ENCODE measurements around the gene TIMP3. TPM values are rescaled to one million over a fixed set of nuclear protein-coding genes. Genes with fewer than 3 reads are reported as not detected.
"Not testable (repeated sequence)": the region's sequence is repeated elsewhere in the genome, so short reads cannot be mapped to it uniquely, and the experiment has no call there.

TIMP3 gene
- total and polyA plus RNA-seq, 2 donors (not counting 3 experiments of a cell fraction or from before 2014, with no cell fraction given) = 0.22 to 2.0 TPM

DNA sequence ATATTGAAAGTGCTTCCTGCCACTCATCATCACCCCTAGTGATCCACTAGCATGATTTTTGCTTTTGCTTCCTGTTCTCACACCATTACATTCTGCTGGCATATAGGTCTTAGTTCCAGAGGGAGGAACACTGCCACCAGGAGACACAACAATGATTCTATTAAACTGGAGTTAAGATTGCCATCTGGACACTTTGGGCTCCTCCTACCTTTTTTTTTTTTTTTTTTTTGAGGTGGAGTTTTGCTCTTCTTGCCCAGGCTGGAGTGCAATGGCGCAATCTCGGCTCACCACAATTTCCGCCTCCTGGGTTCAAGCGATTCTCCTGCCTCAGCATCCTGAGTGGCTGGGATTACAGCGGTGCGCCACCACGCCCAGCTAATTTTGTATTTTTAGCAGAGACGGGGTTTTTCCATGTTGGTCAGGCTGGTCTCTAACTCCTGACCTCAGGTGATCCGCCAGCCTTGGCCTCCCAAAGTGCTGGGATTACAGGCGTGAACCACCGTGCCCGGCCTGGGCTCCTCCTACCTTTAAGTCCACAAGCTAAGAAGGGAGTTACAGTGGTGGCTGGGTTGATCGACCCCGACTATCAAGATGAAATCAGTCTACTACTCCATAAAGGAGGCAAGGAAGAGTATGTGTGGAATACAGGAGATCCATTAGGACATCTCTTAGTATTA is 44.3 kb upstream of the TIMP3 start:
- H3K4me1 ChIP-seq (ENCODE audit: control insufficient read depth, extremely low read depth, insufficient read depth, low read length); H2AFZ ChIP-seq (ENCODE audit: low read depth, low read length); H3K4me3 ChIP-seq (replicated peaks in 1 of 3; ENCODE audit: insufficient read depth in 1 of 3, low read depth in 1 of 3, low read length in 3 of 3); POLR2A ChIA-PET; H3K27ac ChIP-seq (ENCODE audit: insufficient read depth, low read depth, low read length); FAIRE-seq; H3K9me3 ChIP-seq (replicated peaks; ENCODE audit: control insufficient read depth, insufficient read depth, low read length); H3K36me3 ChIP-seq (ENCODE audit: control insufficient read depth in 2 of 2, extremely low read depth in 1 of 2, insufficient read depth in 2 of 2, low read length in 2 of 2); H3K9ac ChIP-seq (replicated peaks; ENCODE audit: extremely low read depth, insufficient read depth, low read length); CTCF ChIA-PET; dilution Hi-C loops (cut with MboI; ENCODE audit: extremely low pct_ligation_motif_present, low sequenced_read_pairs); H3K9me1 ChIP-seq (replicated peaks; ENCODE audit: control insufficient read depth, extremely low read depth, insufficient read depth, low read length); H4K20me1 ChIP-seq (replicated peaks; ENCODE audit: control insufficient read depth, extremely low read depth, insufficient read depth, low read length); BruUV-seq (replicated peaks); H3K79me2 ChIP-seq (ENCODE audit: control insufficient read depth, insufficient read depth, low read length); DNase-seq (ENCODE audit: low read depth, low spot score); intact Hi-C loops (cut with micrococcal nuclease); H3K27me3 ChIP-seq (ENCODE audit: control insufficient read depth in 2 of 2, insufficient read depth in 2 of 2, low read length in 2 of 2); H3K4me2 ChIP-seq (ENCODE audit: insufficient read depth, low read length): not testable (repeated sequence)

- H3K9ac ChIP-seq (replicated peaks; ENCODE audit: extremely low read depth, insufficient read depth, low read length) = no peak overlapping the region
- no peaks in the 10 kb centered on the region for H3K27me3 ChIP-seq (ENCODE audit: control insufficient read depth in 2 of 2, insufficient read depth in 2 of 2, low read length in 2 of 2)
- no peaks in the 10 kb centered on the region for H3K4me1 ChIP-seq (ENCODE audit: control insufficient read depth, extremely low read depth, insufficient read depth, low read length)
- no peak overlapping the region for H2AFZ ChIP-seq (ENCODE audit: low read depth, low read length)
- POLR2A ChIA-PET = no interaction called here
- no peaks in the 10 kb centered on the region for H3K36me3 ChIP-seq (ENCODE audit: control insufficient read depth in 2 of 2, extremely low read depth in 1 of 2, insufficient read depth in 2 of 2, low read length in 2 of 2)
- dilution Hi-C loops (cut with MboI; ENCODE audit: extremely low pct_ligation_motif_present, low sequenced_read_pairs) (no loop called here), intact Hi-C loops (cut with micrococcal nuclease) (no loop called here)
- no TSS peak for BruUV-seq (replicated peaks)
- no peak overlapping the region for H3K4me2 ChIP-seq (ENCODE audit: insufficient read depth, low read length)
- no peak for TF ChIP-seq POLR2AphosphoS5 (IDR thresholded peaks at IDR 0.05; ENCODE audit: insufficient read depth, low read depth, low read length)
- TF ChIP-seq POLR2A (IDR thresholded peaks at IDR 0.05; ENCODE audit: low read depth, low read length) = no peak
- TF ChIP-seq GATA2 (IDR thresholded peaks at IDR 0.05; ENCODE audit: insufficient read depth, insufficient read length, low read depth, low read length) = no peak
- TF ChIP-seq FOS (IDR thresholded peaks at IDR 0.05; ENCODE audit: borderline replicate concordance, insufficient read depth, low read length) = no peak
- no peak for TF ChIP-seq CTCF (IDR thresholded peaks at IDR 0.05; ENCODE audit: extremely low read depth in 1 of 2, insufficient read depth in 1 of 2, low read depth in 1 of 2, low read length in 2 of 2)
- TF ChIP-seq JUN (IDR thresholded peaks at IDR 0.05; ENCODE audit: borderline replicate concordance, insufficient read depth, insufficient read length, low read depth) = no peak
- TF ChIP-seq MAX (IDR thresholded peaks at IDR 0.05; ENCODE audit: insufficient read depth, insufficient read length) = no peak
- no peak for TF ChIP-seq MYC (IDR thresholded peaks at IDR 0.05; ENCODE audit: low read depth, low read length)
- no peak for TF ChIP-seq EZH2 (IDR thresholded peaks at IDR 0.05; ENCODE audit: borderline replicate concordance, low read depth, low read length, severe bottlenecking)
- H3K9me3 ChIP-seq (replicated peaks; ENCODE audit: control insufficient read depth, insufficient read depth, low read length) = no peaks in the 10 kb centered on the region
- H3K9me1 ChIP-seq (replicated peaks; ENCODE audit: control insufficient read depth, extremely low read depth, insufficient read depth, low read length) = no peaks in the 10 kb centered on the region
- no peaks in the 10 kb centered on the region for H3K79me2 ChIP-seq (ENCODE audit: control insufficient read depth, insufficient read depth, low read length)
- no peak for FAIRE-seq
- H3K27ac ChIP-seq (ENCODE audit: insufficient read depth, low read depth, low read length) = no peak overlapping the region
- CTCF ChIA-PET = no interaction called here
- no peak for DNase-seq (ENCODE audit: low read depth, low spot score)
- no peaks in the 10 kb centered on the region for H4K20me1 ChIP-seq (replicated peaks; ENCODE audit: control insufficient read depth, extremely low read depth, insufficient read depth, low read length)
- H3K4me3 ChIP-seq (replicated peaks in 1 of 3; ENCODE audit: insufficient read depth in 1 of 3, low read depth in 1 of 3, low read length in 3 of 3) = no peak overlapping the region
These were observed 42.6 kb upstream of the TIMP3 start for GRCh38 chr22:32758866-32759385.
